Nephron progenitor cell (in vitro differentiated cells): ENCODE measurements around the gene SUGP1.

Source experiments
- DNase-seq: peaks from one replicate; pipeline ENCODE4 v3.0.0; 2021
- H3K27ac Mint-ChIP-seq: 2 replicates; pipeline ENCODE4 v1.8.0; 2021; ENCODE audit warnings: mild to moderate bottlenecking, moderate library complexity, mixed read lengths
- H3K27me3 Mint-ChIP-seq: 2 replicates; pipeline ENCODE4 v1.8.0; 2021; ENCODE audit warnings: mild to moderate bottlenecking, low read depth, mixed read lengths; ENCODE audit not compliant: poor library complexity
- H3K36me3 Mint-ChIP-seq: 2 replicates; pipeline ENCODE4 v1.8.0; 2021; ENCODE audit warnings: low read depth, mixed read lengths
- H3K4me1 Mint-ChIP-seq: 2 replicates; pipeline ENCODE4 v1.8.0; 2021; ENCODE audit warnings: mixed read lengths
- H3K4me3 Mint-ChIP-seq: 2 replicates; pipeline ENCODE4 v1.8.0; 2021; ENCODE audit warnings: mild to moderate bottlenecking, moderate library complexity, mixed read lengths
- H3K9me3 Mint-ChIP-seq: 2 replicates; pipeline ENCODE4 v1.8.0; 2021; ENCODE audit warnings: mild to moderate bottlenecking, moderate library complexity, mixed read lengths
- TF ChIP-seq, protein P1 (sequence below): fragments of 200-600 bp; sonication (generic); IDR thresholded peaks from 2 replicates; pipeline ENCODE4 v1.5.0; 2021; ENCODE audit warnings: antibody characterized with exemption

Gene SUGP1

DNA sequence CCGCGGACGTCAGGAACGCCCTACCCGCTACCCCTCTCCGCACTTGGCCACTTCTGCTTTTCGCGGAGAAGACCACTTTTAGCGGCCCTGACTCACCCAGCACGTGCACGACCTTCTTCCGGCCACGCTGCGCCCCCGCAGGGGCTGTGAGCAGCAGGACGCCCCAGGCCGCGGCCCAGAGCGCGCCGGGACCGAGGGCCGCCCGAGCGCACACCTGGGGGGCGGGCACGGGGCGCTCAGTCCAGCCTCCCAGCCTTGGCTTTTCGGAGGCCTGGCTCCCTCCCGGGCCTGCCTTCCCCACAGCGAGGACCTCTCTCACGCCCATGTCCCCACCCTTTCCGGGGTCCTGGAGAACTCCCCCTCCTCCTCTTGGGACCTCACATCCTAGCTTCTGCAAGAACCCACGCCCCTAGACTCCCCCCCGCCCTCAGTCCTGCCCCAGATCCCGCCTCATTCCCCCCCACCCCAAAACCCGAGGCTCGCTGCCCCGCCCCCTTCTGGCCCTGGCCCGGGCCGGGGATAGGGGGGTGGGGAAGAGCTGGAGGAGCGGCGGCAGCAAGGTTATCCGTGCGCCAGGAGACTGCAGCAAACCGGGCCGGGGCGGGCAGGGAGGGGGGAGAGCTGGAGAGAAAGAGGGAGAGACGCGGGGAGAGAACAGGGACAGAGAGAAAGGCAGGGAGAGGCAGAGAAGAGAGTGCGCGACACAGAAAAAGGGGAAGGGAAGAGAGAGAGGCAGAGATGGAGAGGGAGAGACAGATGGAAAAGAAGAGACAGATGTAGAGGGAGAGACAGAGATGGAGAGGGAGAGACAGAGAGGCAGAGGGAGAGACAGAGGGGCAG lies 58.7 kb downstream of the SUGP1 start:
- Mint-ChIP-seq H3K27ac (no peak overlapping the region), H3K9me3 (peaks cover 6% of the 10 kb centered on the region), H3K27me3 (peaks cover 55% of the 10 kb centered on the region), H3K4me1 (peaks cover 20% of the 10 kb centered on the region), H3K36me3 (peaks cover 21% of the 10 kb centered on the region), H3K4me3 (peak overlapping the region; percentile 77)
- TF ChIP-seq, protein P1, sequence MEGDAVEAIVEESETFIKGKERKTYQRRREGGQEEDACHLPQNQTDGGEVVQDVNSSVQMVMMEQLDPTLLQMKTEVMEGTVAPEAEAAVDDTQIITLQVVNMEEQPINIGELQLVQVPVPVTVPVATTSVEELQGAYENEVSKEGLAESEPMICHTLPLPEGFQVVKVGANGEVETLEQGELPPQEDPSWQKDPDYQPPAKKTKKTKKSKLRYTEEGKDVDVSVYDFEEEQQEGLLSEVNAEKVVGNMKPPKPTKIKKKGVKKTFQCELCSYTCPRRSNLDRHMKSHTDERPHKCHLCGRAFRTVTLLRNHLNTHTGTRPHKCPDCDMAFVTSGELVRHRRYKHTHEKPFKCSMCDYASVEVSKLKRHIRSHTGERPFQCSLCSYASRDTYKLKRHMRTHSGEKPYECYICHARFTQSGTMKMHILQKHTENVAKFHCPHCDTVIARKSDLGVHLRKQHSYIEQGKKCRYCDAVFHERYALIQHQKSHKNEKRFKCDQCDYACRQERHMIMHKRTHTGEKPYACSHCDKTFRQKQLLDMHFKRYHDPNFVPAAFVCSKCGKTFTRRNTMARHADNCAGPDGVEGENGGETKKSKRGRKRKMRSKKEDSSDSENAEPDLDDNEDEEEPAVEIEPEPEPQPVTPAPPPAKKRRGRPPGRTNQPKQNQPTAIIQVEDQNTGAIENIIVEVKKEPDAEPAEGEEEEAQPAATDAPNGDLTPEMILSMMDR, result no peak
- DNase-seq, result peak; percentile 74

- TF ChIP-seq, protein P1, result no peak
- peaks cover 29% of the 10 kb centered on the region for H3K4me1 Mint-ChIP-seq
- H3K27ac Mint-ChIP-seq, result no peak overlapping the region
- peak overlapping the region; percentile 62 for H3K4me3 Mint-ChIP-seq
- DNase-seq, result no peak
- H3K27me3 Mint-ChIP-seq, result peaks cover 55% of the 10 kb centered on the region
- peaks cover 6% of the 10 kb centered on the region for H3K9me3 Mint-ChIP-seq
- H3K36me3 Mint-ChIP-seq, result peaks cover 24% of the 10 kb centered on the region
Measured at GRCh38 chr19:19260417-19261214, 59.7 kb downstream of the SUGP1 start.

DNA sequence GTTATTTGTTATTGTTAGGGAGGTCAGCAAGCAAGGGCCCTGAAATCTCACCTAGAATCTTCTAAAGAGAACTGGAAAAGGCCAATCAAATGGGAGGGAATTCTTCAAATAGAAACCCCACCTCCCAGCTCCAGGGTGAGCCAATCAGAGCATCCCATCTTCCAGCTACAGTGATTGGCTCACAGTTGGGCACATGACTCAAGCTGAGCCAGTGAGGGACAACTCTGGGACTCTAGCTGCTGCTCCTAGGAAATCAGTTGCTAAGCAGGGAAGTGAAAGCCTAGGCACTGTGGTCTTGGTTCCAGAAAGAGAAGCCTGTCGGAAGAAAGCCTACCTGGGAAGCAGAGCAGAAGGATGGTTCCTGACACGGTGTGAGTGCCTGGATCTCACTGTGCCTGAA lies 60.6 kb downstream of the SUGP1 start:
- peaks cover 24% of the 10 kb centered on the region for H3K36me3 Mint-ChIP-seq
- H3K9me3 Mint-ChIP-seq, result peaks cover 6% of the 10 kb centered on the region
- H3K4me3 Mint-ChIP-seq, result peak overlapping the region; percentile 44
- peaks cover 49% of the 10 kb centered on the region for H3K27me3 Mint-ChIP-seq
- TF ChIP-seq, protein P1, result no peak
- no peak overlapping the region for H3K27ac Mint-ChIP-seq
- H3K4me1 Mint-ChIP-seq, result peaks cover 29% of the 10 kb centered on the region
- DNase-seq, result no peak

GRCh38 chr19:19258589-19259338 lies 61.5 kb downstream of the SUGP1 start:
- peaks cover 41% of the 10 kb centered on the region for H3K27me3 Mint-ChIP-seq
- no peak overlapping the region for H3K4me3 Mint-ChIP-seq

DNA sequence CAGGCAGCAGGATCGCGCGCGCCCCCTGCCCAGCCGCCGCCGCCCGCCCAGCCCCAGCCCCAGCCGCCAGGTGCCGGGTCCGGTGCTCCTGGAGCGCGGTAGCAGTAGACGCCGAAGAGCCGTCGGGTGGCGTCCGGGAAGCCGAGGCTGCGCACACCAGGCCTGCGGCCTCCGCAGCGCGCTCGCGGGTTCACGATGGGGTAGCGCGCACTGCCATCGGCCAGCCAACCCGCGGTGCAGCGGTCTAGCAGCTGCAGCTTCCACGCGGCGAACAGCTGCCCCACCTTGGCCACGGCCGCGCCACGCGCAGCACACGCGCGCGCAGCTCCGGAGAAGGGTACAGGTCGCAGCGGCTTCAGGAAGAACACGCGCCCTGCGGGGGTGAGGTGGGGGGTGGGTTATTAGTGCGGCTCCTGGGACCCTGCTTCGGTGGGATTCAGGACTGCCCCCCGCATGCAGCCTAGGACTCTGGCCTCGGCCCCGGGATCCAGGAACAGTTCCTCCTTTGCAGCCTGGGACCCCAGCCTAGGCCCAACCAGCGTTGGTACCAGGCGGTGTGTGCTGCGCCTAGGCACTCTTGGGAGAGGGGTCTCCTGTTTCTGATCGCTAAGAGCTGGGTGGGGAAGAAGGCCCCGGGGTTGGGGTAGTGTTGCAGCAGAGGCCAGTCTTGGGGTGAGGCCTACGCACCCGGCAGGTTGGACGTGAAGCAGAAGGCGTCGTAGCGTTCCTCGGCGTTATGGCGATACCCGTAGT lies 62.3 kb downstream of the SUGP1 start:
- peaks cover 36% of the 10 kb centered on the region for H3K27me3 Mint-ChIP-seq
- DNase-seq, result no peak
- H3K4me1 Mint-ChIP-seq, result peaks cover 29% of the 10 kb centered on the region
- peaks cover 6% of the 10 kb centered on the region for H3K9me3 Mint-ChIP-seq
- H3K4me3 Mint-ChIP-seq, result no peak overlapping the region
- TF ChIP-seq, protein P1, result no peak
- H3K36me3 Mint-ChIP-seq, result peaks cover 24% of the 10 kb centered on the region
- H3K27ac Mint-ChIP-seq, result no peak overlapping the region

More at GRCh38 chr19:19258589-19259338, 61.5 kb downstream of the SUGP1 start:
- H3K4me1 Mint-ChIP-seq, result peaks cover 29% of the 10 kb centered on the region
- TF ChIP-seq, protein P1, result no peak
- H3K27ac Mint-ChIP-seq, result no peak overlapping the region
- H3K9me3 Mint-ChIP-seq, result peaks cover 6% of the 10 kb centered on the region
- DNase-seq, result no peak
- H3K36me3 Mint-ChIP-seq, result peaks cover 24% of the 10 kb centered on the region
